Panc1 (cell line): Measurements from ENCODE around the gene TMEM117. TPM values are rescaled to one million over a fixed set of nuclear protein-coding genes. Genes with fewer than 3 reads are reported as not detected.

Experiments used
- ATAC-seq: fragments of 200-7000 bp; cut with Tn5 transposase; 2 replicates; pipeline ENCODE4 v1.9.1; 2020; ENCODE audit warnings: mild to moderate bottlenecking, moderate library complexity
- BruUV-seq: library from RNA; stranded (reverse); fragments of 400-500 nt; replicated peaks from 2 replicates; lab custom pipeline; 2021; lab: Mats Ljungman, UMichigan
- CTCF ChIA-PET: fragments of 300-600 bp; sonication (Branson Sonifier 250); formaldehyde crosslinking; loops from one replicate; lab custom pipeline; 2022; ENCODE audit warnings: antibody characterized with exemption; lab: Charles Lee
- POLR2A ChIA-PET: fragments of 300-600 bp; sonication (Branson Sonifier 250); formaldehyde crosslinking; loops from one replicate; lab custom pipeline; 2022; ENCODE audit warnings: antibody characterized with exemption; lab: Charles Lee
- DNase-seq: peaks from one replicate; pipeline ENCODE4 v3.0.0-alpha.2; 2010; ENCODE audit warnings: low read depth, low spot score
- H3K27ac ChIP-seq: 2 replicates; pipeline ENCODE4 v1.5.1; 2011; ENCODE audit warnings: mild to moderate bottlenecking, low read length, inconsistent platforms
- H3K27me3 ChIP-seq: fragments of 200-500 bp; sonication (Bioruptor generic); 2 replicates; pipeline ENCODE4 v1.6.0; 2014; ENCODE audit warnings: low read length, inconsistent platforms; ENCODE audit not compliant: control insufficient read depth, insufficient read depth
- H3K36me3 ChIP-seq: fragments of 200-500 bp; sonication (Bioruptor generic); 2 replicates; pipeline ENCODE4 v1.5.1; 2014; ENCODE audit warnings: inconsistent platforms, mild to moderate bottlenecking, low read length, moderate library complexity; ENCODE audit not compliant: control insufficient read depth, insufficient read depth
- H3K4me1 ChIP-seq: 2 replicates; pipeline ENCODE4 v1.5.1; 2011; ENCODE audit warnings: inconsistent platforms, mild to moderate bottlenecking, low read length, moderate library complexity; ENCODE audit not compliant: control insufficient read depth, insufficient read depth
- H3K4me3 ChIP-seq, 2 experiments: 2 replicates each; pipeline ENCODE4 v1.5.1; 2011 to 2012; ENCODE audit warnings: low read depth in 2 of 2, low read length in 2 of 2, mild to moderate bottlenecking in 2 of 2, inconsistent platforms in 1 of 2, moderate library complexity in 1 of 2
- H3K9me3 ChIP-seq: fragments of 200-500 bp; sonication (Bioruptor generic); 2 replicates; pipeline ENCODE4 v1.5.1; 2014; ENCODE audit warnings: low read depth, mild to moderate bottlenecking, inconsistent platforms, low read length, moderate library complexity; ENCODE audit not compliant: control insufficient read depth, insufficient read depth
- POLR2AphosphoS5 ChIP-seq: IDR thresholded peaks from 2 replicates; pipeline ENCODE4 v1.6.1; 2012; ENCODE audit warnings: mild to moderate bottlenecking, low read depth, low read length, moderate library complexity
- SIN3A ChIP-seq: IDR thresholded peaks from 2 replicates; pipeline ENCODE4 v1.6.1; 2012; ENCODE audit warnings: low read depth, mild to moderate bottlenecking, low read length, moderate library complexity, borderline replicate concordance; ENCODE audit not compliant: insufficient read depth
- TCF7L2 ChIP-seq: IDR thresholded peaks from 2 replicates; pipeline ENCODE4 v1.6.1; 2011; ENCODE audit warnings: mild to moderate bottlenecking, low read depth, low read length, inconsistent platforms
- in situ Hi-C: cut with HindIII; loops from 2 replicates; pipeline ENCODE4 v1.10.0; 2016; ENCODE audit warnings: low sequenced_read_pairs, low pct_unique_long_range_greater_than_20kb
- intact Hi-C: fragments of 100-400 bp; cut with micrococcal nuclease; formaldehyde crosslinking; loops from one replicate; pipeline ENCODE4 v1.10.0; 2022; ENCODE audit not compliant: unreplicated experiment
- total RNA-seq: library from RNA; stranded (reverse); gene quantifications from one replicate; pipeline ENCODE4 v1.2.1, GENCODE V29; 2021; ENCODE audit not compliant: unreplicated experiment
- TF ChIP-seq, protein P1 (sequence below): fragments of 450-650 bp; IDR thresholded peaks from 2 replicates; pipeline ENCODE4 v1.5.1; 2017; ENCODE audit warnings: mild to moderate bottlenecking
- TF ChIP-seq, protein P2 (sequence below), 2 experiments: IDR thresholded peaks; 2 replicates each; pipeline ENCODE4 v1.6.1; 2011 to 2012; ENCODE audit warnings: low read depth in 2 of 2, control low read depth in 1 of 2, low read length in 1 of 2, mild to moderate bottlenecking in 1 of 2, moderate library complexity in 1 of 2; ENCODE audit not compliant: insufficient read depth in 1 of 2

Gene TMEM117
- total RNA-seq, 1 experiment from 2014 or later, result 5.5 TPM

DNA sequence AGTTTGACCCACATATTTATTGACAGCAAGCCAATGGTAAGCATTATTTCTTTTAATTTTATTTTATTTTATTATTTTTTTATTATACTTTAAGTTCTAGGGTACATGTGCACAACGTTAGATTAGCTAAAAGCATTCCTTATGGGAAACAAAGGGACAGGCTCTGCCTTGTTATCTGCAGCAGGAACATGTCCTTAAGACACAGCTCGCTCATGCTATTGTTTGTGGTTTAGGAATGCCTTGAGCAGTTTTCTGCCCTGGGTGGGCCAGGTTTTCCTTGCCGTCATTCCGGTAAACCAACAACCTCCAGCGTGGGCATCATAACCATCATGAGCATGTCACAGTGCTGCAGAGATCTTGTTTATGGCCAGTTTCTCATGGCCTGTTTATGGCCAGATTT, 370.2 kb downstream of the TMEM117 start:
- Histone ChIP-seq H3K36me3 (no peaks in the 10 kb centered on the region), H3K9me3 (0 out of 2 replicates have a peak, but pooled peaks cover 4% of the 10 kb centered on the region), H3K27me3 (no peaks in the 10 kb centered on the region), H3K4me3 (no peak overlapping the region), H3K4me1 (no peaks in the 10 kb centered on the region), H3K27ac (no peak overlapping the region)
- ATAC-seq, result no peak
- TF ChIP-seq TCF7L2, result no peak
- TF ChIP-seq, protein P1, sequence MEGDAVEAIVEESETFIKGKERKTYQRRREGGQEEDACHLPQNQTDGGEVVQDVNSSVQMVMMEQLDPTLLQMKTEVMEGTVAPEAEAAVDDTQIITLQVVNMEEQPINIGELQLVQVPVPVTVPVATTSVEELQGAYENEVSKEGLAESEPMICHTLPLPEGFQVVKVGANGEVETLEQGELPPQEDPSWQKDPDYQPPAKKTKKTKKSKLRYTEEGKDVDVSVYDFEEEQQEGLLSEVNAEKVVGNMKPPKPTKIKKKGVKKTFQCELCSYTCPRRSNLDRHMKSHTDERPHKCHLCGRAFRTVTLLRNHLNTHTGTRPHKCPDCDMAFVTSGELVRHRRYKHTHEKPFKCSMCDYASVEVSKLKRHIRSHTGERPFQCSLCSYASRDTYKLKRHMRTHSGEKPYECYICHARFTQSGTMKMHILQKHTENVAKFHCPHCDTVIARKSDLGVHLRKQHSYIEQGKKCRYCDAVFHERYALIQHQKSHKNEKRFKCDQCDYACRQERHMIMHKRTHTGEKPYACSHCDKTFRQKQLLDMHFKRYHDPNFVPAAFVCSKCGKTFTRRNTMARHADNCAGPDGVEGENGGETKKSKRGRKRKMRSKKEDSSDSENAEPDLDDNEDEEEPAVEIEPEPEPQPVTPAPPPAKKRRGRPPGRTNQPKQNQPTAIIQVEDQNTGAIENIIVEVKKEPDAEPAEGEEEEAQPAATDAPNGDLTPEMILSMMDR, result no peak
- no peak for TF ChIP-seq SIN3A
- TF ChIP-seq, protein P2, sequence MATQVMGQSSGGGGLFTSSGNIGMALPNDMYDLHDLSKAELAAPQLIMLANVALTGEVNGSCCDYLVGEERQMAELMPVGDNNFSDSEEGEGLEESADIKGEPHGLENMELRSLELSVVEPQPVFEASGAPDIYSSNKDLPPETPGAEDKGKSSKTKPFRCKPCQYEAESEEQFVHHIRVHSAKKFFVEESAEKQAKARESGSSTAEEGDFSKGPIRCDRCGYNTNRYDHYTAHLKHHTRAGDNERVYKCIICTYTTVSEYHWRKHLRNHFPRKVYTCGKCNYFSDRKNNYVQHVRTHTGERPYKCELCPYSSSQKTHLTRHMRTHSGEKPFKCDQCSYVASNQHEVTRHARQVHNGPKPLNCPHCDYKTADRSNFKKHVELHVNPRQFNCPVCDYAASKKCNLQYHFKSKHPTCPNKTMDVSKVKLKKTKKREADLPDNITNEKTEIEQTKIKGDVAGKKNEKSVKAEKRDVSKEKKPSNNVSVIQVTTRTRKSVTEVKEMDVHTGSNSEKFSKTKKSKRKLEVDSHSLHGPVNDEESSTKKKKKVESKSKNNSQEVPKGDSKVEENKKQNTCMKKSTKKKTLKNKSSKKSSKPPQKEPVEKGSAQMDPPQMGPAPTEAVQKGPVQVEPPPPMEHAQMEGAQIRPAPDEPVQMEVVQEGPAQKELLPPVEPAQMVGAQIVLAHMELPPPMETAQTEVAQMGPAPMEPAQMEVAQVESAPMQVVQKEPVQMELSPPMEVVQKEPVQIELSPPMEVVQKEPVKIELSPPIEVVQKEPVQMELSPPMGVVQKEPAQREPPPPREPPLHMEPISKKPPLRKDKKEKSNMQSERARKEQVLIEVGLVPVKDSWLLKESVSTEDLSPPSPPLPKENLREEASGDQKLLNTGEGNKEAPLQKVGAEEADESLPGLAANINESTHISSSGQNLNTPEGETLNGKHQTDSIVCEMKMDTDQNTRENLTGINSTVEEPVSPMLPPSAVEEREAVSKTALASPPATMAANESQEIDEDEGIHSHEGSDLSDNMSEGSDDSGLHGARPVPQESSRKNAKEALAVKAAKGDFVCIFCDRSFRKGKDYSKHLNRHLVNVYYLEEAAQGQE (IDR thresholded peaks at IDR 0.05; ENCODE audit: insufficient read depth in 1 of 2, low read depth in 2 of 2, low read length in 1 of 2), result no peak
- intact Hi-C loops, result no loop called here
- no TSS peak for BruUV-seq
- in situ Hi-C loops, result no loop called here
- no peak for DNase-seq
- CTCF ChIA-PET, result no interaction called here
- POLR2A ChIA-PET, result no interaction called here

DNA sequence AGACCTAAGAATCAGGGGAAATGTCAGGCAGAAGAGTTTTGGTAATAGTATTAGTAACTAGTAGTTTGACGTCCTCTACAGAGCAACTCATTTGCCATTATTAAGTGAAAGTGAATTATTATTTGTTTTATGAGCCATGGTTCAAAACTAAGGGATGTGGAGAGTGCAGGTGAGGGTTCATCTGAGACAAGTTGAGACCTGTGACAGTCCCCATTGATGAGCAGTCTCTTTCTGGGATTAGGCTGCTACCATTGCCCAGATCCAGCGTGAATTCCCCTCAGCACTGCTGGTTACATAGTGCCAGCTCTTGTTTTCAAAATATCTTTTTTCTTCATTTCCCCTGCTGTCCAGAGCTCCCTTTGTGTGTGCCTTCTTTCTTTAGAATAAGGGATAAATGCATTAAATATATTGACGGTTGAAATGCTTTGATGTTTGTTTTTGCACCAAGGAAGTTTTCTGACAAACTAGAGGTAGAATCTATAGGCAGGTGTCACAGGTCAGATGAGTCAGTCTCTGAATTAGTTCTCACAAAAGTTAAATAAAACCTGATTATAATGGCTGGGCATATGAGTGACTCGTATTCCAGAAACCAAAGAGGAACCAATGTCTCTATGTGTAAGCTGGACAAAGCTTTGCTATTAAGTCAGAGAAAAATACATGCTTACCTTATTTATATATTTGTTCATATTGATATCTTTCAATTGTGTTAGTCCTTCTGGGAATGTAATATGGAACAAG, 381.4 kb downstream of the TMEM117 start:
- ChIA-PET POLR2A (no interaction called here), CTCF (no interaction called here)
- no peak for DNase-seq
- Histone ChIP-seq H3K9me3 (no peaks in the 10 kb centered on the region), H3K27ac (no peak overlapping the region), H3K36me3 (no peaks in the 10 kb centered on the region), H3K27me3 (no peaks in the 10 kb centered on the region), H3K4me3 (no peak overlapping the region), H3K4me1 (no peaks in the 10 kb centered on the region)
- in situ Hi-C loops (no loop called here), intact Hi-C loops (no loop called here)
- ATAC-seq, result no peak
- no peak for TF ChIP-seq POLR2AphosphoS5
- TF ChIP-seq TCF7L2, result no peak
- TF ChIP-seq, protein P2 (IDR thresholded peaks at IDR 0.05; ENCODE audit: insufficient read depth in 1 of 2, low read depth in 2 of 2, low read length in 1 of 2), result no peak
- TF ChIP-seq SIN3A, result no peak
- TF ChIP-seq, protein P1, result no peak
- no TSS peak for BruUV-seq
